ENCODE data around the gene SOX8.
"Not testable (repeated sequence)": the region's sequence is repeated elsewhere in the genome, so short reads cannot be mapped to it uniquely, and the experiment has no call there.

Gene SOX8

GRCh38 chr16:981695-982144 lies at the start of gene SOX8:
TSS of gene SOX8 (plus strand) at chr16:981770. CDS start at chr16:981923, 153 bp downstream.
- no peak for DNase-seq (ENCODE audit: low read depth in 1 of 2, low spot score in 1 of 2)

GRCh38 chr16:932831-933330 lies 48.7 kb upstream of the SOX8 start:
- no peak for DNase-seq (ENCODE audit: low read depth in 1 of 2, low spot score in 1 of 2)

- DNase-seq (ENCODE audit: low read depth in 1 of 2, low spot score in 1 of 2), result no peak
These were observed 48.0 kb upstream of the SOX8 start for GRCh38 chr16:933581-933980.

GRCh38 chr16:934178-934577 lies 47.4 kb upstream of the SOX8 start:
- DNase-seq (ENCODE audit: low read depth in 1 of 2, low spot score in 1 of 2), result no peak

GRCh38 chr16:935684-936083 lies 45.9 kb upstream of the SOX8 start:
- no peak for DNase-seq (ENCODE audit: low read depth in 1 of 2, low spot score in 1 of 2)

- DNase-seq (ENCODE audit: low read depth in 1 of 2, low spot score in 1 of 2), result no peak
These were observed 44.3 kb upstream of the SOX8 start for GRCh38 chr16:937311-937710.

- no peak for DNase-seq (ENCODE audit: low read depth in 1 of 2, low spot score in 1 of 2)
These were observed 43.8 kb upstream of the SOX8 start for GRCh38 chr16:937723-938122.

- no peak for DNase-seq (ENCODE audit: low read depth in 1 of 2, low spot score in 1 of 2)
These were observed 43.4 kb upstream of the SOX8 start for GRCh38 chr16:938136-938535.

GRCh38 chr16:938752-939151 lies 42.8 kb upstream of the SOX8 start:
- DNase-seq (ENCODE audit: low read depth in 1 of 2, low spot score in 1 of 2), result no peak

GRCh38 chr16:939311-939710 lies 42.3 kb upstream of the SOX8 start:
- DNase-seq (ENCODE audit: low read depth in 1 of 2, low spot score in 1 of 2), result no peak

- DNase-seq (ENCODE audit: low read depth in 1 of 2, low spot score in 1 of 2), result no peak
These were observed 41.6 kb upstream of the SOX8 start for GRCh38 chr16:939941-940340.

GRCh38 chr16:942436-943060 lies 39.0 kb upstream of the SOX8 start:
- no peak for DNase-seq (ENCODE audit: low read depth in 1 of 2, low spot score in 1 of 2)

- DNase-seq (ENCODE audit: low read depth in 1 of 2, low spot score in 1 of 2), result no peak
These were observed 37.6 kb upstream of the SOX8 start for GRCh38 chr16:943971-944370.

GRCh38 chr16:945271-946047 lies 36.1 kb upstream of the SOX8 start:
- DNase-seq (ENCODE audit: low read depth in 1 of 2, low spot score in 1 of 2), result no peak

- DNase-seq (ENCODE audit: low read depth in 1 of 2, low spot score in 1 of 2), result no peak
These were observed 35.5 kb upstream of the SOX8 start for GRCh38 chr16:946048-946395.

- no peak for DNase-seq (ENCODE audit: low read depth in 1 of 2, low spot score in 1 of 2)
These were observed 34.2 kb upstream of the SOX8 start for GRCh38 chr16:947255-947921.

GRCh38 chr16:947922-948303 lies 33.7 kb upstream of the SOX8 start:
- DNase-seq (ENCODE audit: low read depth in 1 of 2, low spot score in 1 of 2), result not testable (repeated sequence)

- DNase-seq (ENCODE audit: low read depth in 1 of 2, low spot score in 1 of 2), result not testable (repeated sequence)
These were observed 32.8 kb upstream of the SOX8 start for GRCh38 chr16:948767-949166.

- DNase-seq (ENCODE audit: low read depth in 1 of 2, low spot score in 1 of 2), result not testable (repeated sequence)
These were observed 30.6 kb upstream of the SOX8 start for GRCh38 chr16:950733-951573.

GRCh38 chr16:951660-952301 lies 29.8 kb upstream of the SOX8 start:
- DNase-seq (ENCODE audit: low read depth in 1 of 2, low spot score in 1 of 2), result no peak

GRCh38 chr16:952321-952720 lies 29.2 kb upstream of the SOX8 start:
- no peak for DNase-seq (ENCODE audit: low read depth in 1 of 2, low spot score in 1 of 2)

Data from activated T-helper 1 cell treated with anti-CD3 and anti-CD28 coated beads, Interleukin-2, amount 50 U/mL, for 16 hours (primary cell).